ENCODE results near the gene NAV2.

GRCh38 chr11:19666951-19667350, 45.7 kb upstream of the NAV2 start:
- TF ChIP-seq RARB (CRISPR knock-in tag; IDR thresholded peaks at IDR 0.05) (no peak), PPARA (CRISPR knock-in tag; IDR thresholded peaks at IDR 0.05; ENCODE audit: borderline replicate concordance) (no peak), ZFP3 (CRISPR knock-in tag; IDR thresholded peaks at IDR 0.05) (no peak), SNAI2 (CRISPR knock-in tag; IDR thresholded peaks at IDR 0.05) (no peak), CREB5 (CRISPR knock-in tag; IDR thresholded peaks at IDR 0.05; ENCODE audit: low read depth) (no peak), PATZ1 (CRISPR knock-in tag; IDR thresholded peaks at IDR 0.05; ENCODE audit: borderline replicate concordance) (no peak), ZNF8 (CRISPR knock-in tag; IDR thresholded peaks at IDR 0.05) (no peak), ZNF565 (CRISPR knock-in tag; conservative IDR thresholded peaks at IDR 0.05; ENCODE audit: low read depth) (no peak), ZFP30 (CRISPR knock-in tag; IDR thresholded peaks at IDR 0.05) (no peak), POU6F1 (CRISPR knock-in tag; IDR thresholded peaks at IDR 0.05; ENCODE audit: borderline replicate concordance, low read depth) (no peak), ZC3H10 (CRISPR knock-in tag; IDR thresholded peaks at IDR 0.05) (no peak), ARNTL (CRISPR knock-in tag; IDR thresholded peaks at IDR 0.05; ENCODE audit: borderline replicate concordance, low read depth) (no peak), CSRNP3 (CRISPR knock-in tag; IDR thresholded peaks at IDR 0.05) (no peak)

Data from SK-N-SH treated with all-trans-retinoic acid at 6 μM for 48 hours (cell line).